MCF 10A (cell line): ENCODE measurements around the gene GDE1. TPM values are rescaled to one million over a fixed set of nuclear protein-coding genes. Genes with fewer than 3 reads are reported as not detected.

Experiments used
- BruUV-seq: library from RNA; stranded (reverse); fragments of 400-500 nt; replicated peaks from 2 replicates; lab custom pipeline; 2021; lab: Mats Ljungman, UMichigan
- CTCF ChIA-PET: fragments of 300-600 bp; sonication (Branson Sonifier 250); formaldehyde crosslinking; extraction: SDS; loops from one replicate; lab custom pipeline; 2021; ENCODE audit warnings: antibody characterized with exemption, inconsistent platforms; lab: Yijun Ruan, JAX
- POLR2A ChIA-PET: fragments of 300-600, 350-650 bp; sonication (Branson Sonifier 250); formaldehyde crosslinking; extraction: SDS; loops from one replicate; lab custom pipeline; 2020; ENCODE audit warnings: antibody characterized with exemption, inconsistent platforms; lab: Yijun Ruan, JAX
- DNase-seq: peaks from one replicate; pipeline ENCODE4 v3.0.0-alpha.2; 2018; ENCODE audit not compliant: unreplicated experiment
- H3K27ac Mint-ChIP-seq: one replicate; pipeline ENCODE4 v1.8.0; 2022; ENCODE audit warnings: mild to moderate bottlenecking, low read depth, mixed read lengths; ENCODE audit not compliant: unreplicated experiment
- H3K27me3 Mint-ChIP-seq: one replicate; pipeline ENCODE4 v1.8.0; 2022; ENCODE audit warnings: mixed read lengths; ENCODE audit not compliant: insufficient read depth, unreplicated experiment
- H3K36me3 Mint-ChIP-seq: one replicate; pipeline ENCODE4 v1.8.0; 2022; ENCODE audit warnings: mild to moderate bottlenecking, moderate library complexity, mixed read lengths; ENCODE audit not compliant: insufficient read depth, unreplicated experiment
- H3K4me1 Mint-ChIP-seq: one replicate; pipeline ENCODE4 v1.8.0; 2022; ENCODE audit warnings: mixed read lengths; ENCODE audit not compliant: insufficient read depth, unreplicated experiment
- H3K4me3 Mint-ChIP-seq: one replicate; pipeline ENCODE4 v1.8.0; 2022; ENCODE audit warnings: mild to moderate bottlenecking, moderate library complexity, mixed read lengths; ENCODE audit not compliant: unreplicated experiment
- H3K9me3 Mint-ChIP-seq: one replicate; pipeline ENCODE4 v1.8.0; 2022; ENCODE audit warnings: mixed read lengths; ENCODE audit not compliant: unreplicated experiment
- CTCF ChIP-seq: fragments of 200-600 bp; IDR thresholded peaks from one replicate; pipeline ENCODE4 v1.8.0; 2022; ENCODE audit warnings: antibody characterized with exemption, mild to moderate bottlenecking; ENCODE audit not compliant: unreplicated experiment
- intact Hi-C: fragments of 100-400 bp; cut with micrococcal nuclease; formaldehyde crosslinking; loops from 2 replicates; pipeline ENCODE4 v1.14.1; 2022
- total RNA-seq: library from RNA; stranded (reverse); gene quantifications from 2 replicates; pipeline ENCODE4 v1.2.3, GENCODE V29; 2022

GDE1 gene
- total RNA-seq, 1 experiment from 2014 or later, result 44.9 TPM

- H3K27me3 Mint-ChIP-seq, result no peaks in the 10 kb centered on the region
- TF ChIP-seq CTCF, result no peak
- peak overlapping the region; percentile 90 for H3K4me3 Mint-ChIP-seq
- intact Hi-C loops, result loop anchor here (1.0 to 5.0 kb wide), 2 partner anchors 33 to 41 kb away; partner anchors contain the start of gene CCP110
- POLR2A ChIA-PET, result interaction anchor here (0.5 to 2.9 kb wide), 11 partner anchors 11 to 489 kb away, joined by 3 to 32 read pairs (median 7); partner anchors contain the start of genes CCP110, COQ7, GDE1 and IQCK
- peaks cover 6% of the 10 kb centered on the region for H3K36me3 Mint-ChIP-seq
- H3K27ac Mint-ChIP-seq, result peak overlapping the region; percentile 96
- TSS peak; percentile 72 for BruUV-seq
- peak; percentile 46 for DNase-seq
- CTCF ChIA-PET, result interaction anchor here (0.6 to 5.9 kb wide), 25 partner anchors 8 to 1182 kb away, joined by 3 to 55 read pairs (median 4); partner anchors contain the start of genes CCP110, GPRC5B, IQCK and KNOP1
- H3K4me1 Mint-ChIP-seq, result peaks cover 8% of the 10 kb centered on the region
- no peaks in the 10 kb centered on the region for H3K9me3 Mint-ChIP-seq
Observed at GRCh38 chr16:19555938-19556771, 34.3 kb upstream of the GDE1 start.

GRCh38 chr16:19555186-19555937 lies 33.5 kb upstream of the GDE1 start, which contains the start of gene VPS35L:
Gene VPS35L, plus strand, starts transcription at chr16:19555703. Its CDS starts 27 bp downstream, at chr16:19555730.
- peak; percentile 96 for DNase-seq
- Mint-ChIP-seq H3K4me3 (peak within 1 kb of the TSS; percentile 90), H3K9me3 (no peaks in the 10 kb centered on the region), H3K4me1 (peaks cover 8% of the 10 kb centered on the region), H3K27me3 (no peaks in the 10 kb centered on the region), H3K36me3 (peaks cover 12% of the 10 kb centered on the region), H3K27ac (peak within 1 kb of the TSS; percentile 96)
- CTCF ChIA-PET, result interaction anchor here (0.5 to 5.9 kb wide), 26 partner anchors 8 to 829 kb away, joined by 3 to 55 read pairs (median 3); partner anchors contain the start of genes CCP110, IQCK and KNOP1
- BruUV-seq, result TSS peak; percentile 65
- TF ChIP-seq CTCF, result peak; percentile 51
- intact Hi-C loops, result loop anchor here (1.0 to 5.0 kb wide), 2 partner anchors 32 to 42 kb away; partner anchors contain the start of gene CCP110
- POLR2A ChIA-PET, result interaction anchor here (0.5 to 2.9 kb wide), 13 partner anchors 10 to 488 kb away, joined by 3 to 32 read pairs (median 3); partner anchors contain the start of genes CCP110, COQ7, GDE1 and IQCK

GRCh38 chr16:19549673-19550072 lies 27.8 kb upstream of the GDE1 start:
- ChIA-PET POLR2A (interaction anchor here (1.2 kb wide), 1 partner anchor 25 kb away, joined by 3 read pairs; no protein-coding TSS in a partner anchor), CTCF (interaction anchor here (0.5 to 1.0 kb wide), 3 partner anchors 9 to 34 kb away, joined by 3 to 4 read pairs (median 4); no protein-coding TSS in a partner anchor)
- Mint-ChIP-seq H3K4me1 (no peaks in the 10 kb centered on the region), H3K36me3 (peaks cover 27% of the 10 kb centered on the region), H3K27me3 (no peaks in the 10 kb centered on the region), H3K4me3 (no peak overlapping the region), H3K27ac (no peak overlapping the region), H3K9me3 (no peaks in the 10 kb centered on the region)
- no TSS peak for BruUV-seq
- no peak for TF ChIP-seq CTCF
- intact Hi-C loops, result no loop called here
- no peak for DNase-seq
